Measurements from ENCODE around the gene LCN9.

Gene LCN9

DNA sequence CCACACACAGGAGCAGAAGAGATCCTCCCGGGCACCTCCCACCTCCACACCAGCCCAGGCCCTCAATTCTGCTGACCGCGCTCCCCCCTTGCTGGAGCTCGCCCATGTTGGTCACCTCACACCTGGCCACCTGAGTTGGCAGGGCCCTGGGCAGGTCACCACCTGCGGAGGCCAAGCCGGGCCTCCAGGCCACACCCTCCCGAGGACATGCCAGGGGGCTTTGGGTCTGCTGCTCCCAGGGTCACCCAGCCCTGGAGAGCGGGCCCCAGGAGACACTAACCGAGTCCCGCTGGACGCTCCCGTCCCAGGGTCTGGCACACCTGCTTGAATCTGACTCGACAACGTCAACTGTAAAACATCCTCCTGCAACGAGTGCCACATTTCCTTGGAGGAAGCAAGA is 34.1 kb downstream of the LCN9 start:
- WGBS, 2 experiments, result 93 to 95% methylated on average over 15 of the region's 15 CpGs
- no peak overlapping the region for H3K27ac ChIP-seq (ENCODE audit: insufficient read depth, low read depth, low read length, poor library complexity, severe bottlenecking)
- H3K36me3 ChIP-seq (ENCODE audit: control insufficient read depth, insufficient read depth, low read length), result no peaks in the 10 kb centered on the region
- H3K9me3 ChIP-seq (ENCODE audit: control insufficient read depth, low read length), result no peaks in the 10 kb centered on the region
- H3K4me1 ChIP-seq (ENCODE audit: control insufficient read depth, insufficient read depth, low read length), result peaks cover 3% of the 10 kb centered on the region
- peaks cover 14% of the 10 kb centered on the region for H3K27me3 ChIP-seq (ENCODE audit: control insufficient read depth, insufficient read depth, low read length, poor library complexity, severe bottlenecking)
- H3K4me3 ChIP-seq (ENCODE audit: insufficient read depth, low read depth, low read length), result no peak overlapping the region

DNA sequence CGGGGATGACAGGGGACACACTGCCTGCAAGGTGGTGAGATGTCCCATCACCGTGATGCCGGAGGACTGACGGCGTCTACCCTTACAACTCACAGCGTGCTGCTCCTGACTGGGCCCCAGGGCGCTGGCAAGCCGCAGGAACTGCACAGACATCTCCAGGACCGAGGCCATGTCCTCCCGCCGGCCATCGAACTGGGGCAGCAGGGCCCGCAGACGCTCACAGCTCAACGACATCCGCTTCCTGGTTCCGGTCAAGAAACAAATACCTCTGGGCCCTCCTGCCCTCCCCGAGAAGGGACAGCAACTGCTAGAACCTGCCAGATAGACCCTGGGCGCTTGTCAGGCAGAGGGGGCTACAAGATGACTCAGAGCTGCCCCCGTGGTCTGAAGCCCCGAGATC is 35.1 kb downstream of the LCN9 start:
- peaks cover 25% of the 10 kb centered on the region for H3K27me3 ChIP-seq (ENCODE audit: control insufficient read depth, insufficient read depth, low read length, poor library complexity, severe bottlenecking)
- H3K4me3 ChIP-seq (ENCODE audit: insufficient read depth, low read depth, low read length), result no peak overlapping the region
- no peaks in the 10 kb centered on the region for H3K36me3 ChIP-seq (ENCODE audit: control insufficient read depth, insufficient read depth, low read length)
- H3K9me3 ChIP-seq (ENCODE audit: control insufficient read depth, low read length), result no peaks in the 10 kb centered on the region
- WGBS, 2 experiments, result 92% methylated on average over 21 of the region's 21 CpGs
- peaks cover 4% of the 10 kb centered on the region for H3K4me1 ChIP-seq (ENCODE audit: control insufficient read depth, insufficient read depth, low read length)
- no peak overlapping the region for H3K27ac ChIP-seq (ENCODE audit: insufficient read depth, low read depth, low read length, poor library complexity, severe bottlenecking)

DNA sequence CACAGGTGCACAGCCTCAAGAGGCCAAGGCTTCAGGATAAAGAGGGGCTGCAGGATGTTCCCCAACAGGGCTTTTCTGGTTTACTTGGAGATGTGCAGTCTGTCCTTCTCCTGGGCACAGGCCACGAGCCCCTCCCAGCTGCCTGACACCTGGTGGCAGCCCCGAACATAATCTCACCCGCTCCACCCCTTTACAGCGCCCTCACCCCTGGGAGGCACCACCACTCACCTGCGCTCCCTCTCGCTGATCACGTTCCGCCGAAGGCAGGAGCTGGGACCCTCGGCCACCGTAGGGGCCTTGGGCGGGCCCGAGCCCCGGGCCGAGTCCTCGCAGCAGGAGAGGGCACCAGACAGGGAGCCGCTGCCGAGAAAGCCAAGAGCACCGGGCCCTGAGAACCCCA is 35.7 kb downstream of the LCN9 start:
- H3K4me1 ChIP-seq (ENCODE audit: control insufficient read depth, insufficient read depth, low read length), result peaks cover 4% of the 10 kb centered on the region
- 81% methylated on average over 19 of the region's 19 CpGs for WGBS, 2 experiments
- H3K27ac ChIP-seq (ENCODE audit: insufficient read depth, low read depth, low read length, poor library complexity, severe bottlenecking), result no peak overlapping the region
- peaks cover 29% of the 10 kb centered on the region for H3K27me3 ChIP-seq (ENCODE audit: control insufficient read depth, insufficient read depth, low read length, poor library complexity, severe bottlenecking)
- H3K36me3 ChIP-seq (ENCODE audit: control insufficient read depth, insufficient read depth, low read length), result no peaks in the 10 kb centered on the region
- no peak overlapping the region for H3K4me3 ChIP-seq (ENCODE audit: insufficient read depth, low read depth, low read length)
- no peaks in the 10 kb centered on the region for H3K9me3 ChIP-seq (ENCODE audit: control insufficient read depth, low read length)

GRCh38 chr9:135699440-135699839 is 36.3 kb downstream of the LCN9 start, which contains the start of gene SOHLH1:
TSS of gene SOHLH1 (minus strand) at chr9:135699481. CDS start at chr9:135699467, 14 bp downstream.
- 91 to 93% methylated on average over 30 of the region's 30 CpGs for WGBS, 2 experiments
- H3K27ac ChIP-seq (ENCODE audit: insufficient read depth, low read depth, low read length, poor library complexity, severe bottlenecking), result no peak within 1 kb of the TSS
- no peaks in the 10 kb centered on the region for H3K36me3 ChIP-seq (ENCODE audit: control insufficient read depth, insufficient read depth, low read length)

GRCh38 chr9:135700525-135700924 is 37.4 kb downstream of the LCN9 start:
- WGBS, 2 experiments, result 93% methylated on average over 15 of the region's 15 CpGs
- H3K9me3 ChIP-seq (ENCODE audit: control insufficient read depth, low read length), result no peaks in the 10 kb centered on the region
- H3K4me1 ChIP-seq (ENCODE audit: control insufficient read depth, insufficient read depth, low read length), result peaks cover 4% of the 10 kb centered on the region
- no peak overlapping the region for H3K4me3 ChIP-seq (ENCODE audit: insufficient read depth, low read depth, low read length)
- H3K27me3 ChIP-seq (ENCODE audit: control insufficient read depth, insufficient read depth, low read length, poor library complexity, severe bottlenecking), result peaks cover 29% of the 10 kb centered on the region
- H3K27ac ChIP-seq (ENCODE audit: insufficient read depth, low read depth, low read length, poor library complexity, severe bottlenecking), result no peak overlapping the region
- H3K36me3 ChIP-seq (ENCODE audit: control insufficient read depth, insufficient read depth, low read length), result no peaks in the 10 kb centered on the region

More at GRCh38 chr9:135699440-135699839, 36.3 kb downstream of the LCN9 start, which contains the start of gene SOHLH1:
- Histone ChIP-seq H3K4me1 (ENCODE audit: control insufficient read depth, insufficient read depth, low read length) (peaks cover 4% of the 10 kb centered on the region), H3K27me3 (ENCODE audit: control insufficient read depth, insufficient read depth, low read length, poor library complexity, severe bottlenecking) (peaks cover 29% of the 10 kb centered on the region), H3K9me3 (ENCODE audit: control insufficient read depth, low read length) (no peaks in the 10 kb centered on the region), H3K4me3 (ENCODE audit: insufficient read depth, low read depth, low read length) (no peak within 1 kb of the TSS)

DNA sequence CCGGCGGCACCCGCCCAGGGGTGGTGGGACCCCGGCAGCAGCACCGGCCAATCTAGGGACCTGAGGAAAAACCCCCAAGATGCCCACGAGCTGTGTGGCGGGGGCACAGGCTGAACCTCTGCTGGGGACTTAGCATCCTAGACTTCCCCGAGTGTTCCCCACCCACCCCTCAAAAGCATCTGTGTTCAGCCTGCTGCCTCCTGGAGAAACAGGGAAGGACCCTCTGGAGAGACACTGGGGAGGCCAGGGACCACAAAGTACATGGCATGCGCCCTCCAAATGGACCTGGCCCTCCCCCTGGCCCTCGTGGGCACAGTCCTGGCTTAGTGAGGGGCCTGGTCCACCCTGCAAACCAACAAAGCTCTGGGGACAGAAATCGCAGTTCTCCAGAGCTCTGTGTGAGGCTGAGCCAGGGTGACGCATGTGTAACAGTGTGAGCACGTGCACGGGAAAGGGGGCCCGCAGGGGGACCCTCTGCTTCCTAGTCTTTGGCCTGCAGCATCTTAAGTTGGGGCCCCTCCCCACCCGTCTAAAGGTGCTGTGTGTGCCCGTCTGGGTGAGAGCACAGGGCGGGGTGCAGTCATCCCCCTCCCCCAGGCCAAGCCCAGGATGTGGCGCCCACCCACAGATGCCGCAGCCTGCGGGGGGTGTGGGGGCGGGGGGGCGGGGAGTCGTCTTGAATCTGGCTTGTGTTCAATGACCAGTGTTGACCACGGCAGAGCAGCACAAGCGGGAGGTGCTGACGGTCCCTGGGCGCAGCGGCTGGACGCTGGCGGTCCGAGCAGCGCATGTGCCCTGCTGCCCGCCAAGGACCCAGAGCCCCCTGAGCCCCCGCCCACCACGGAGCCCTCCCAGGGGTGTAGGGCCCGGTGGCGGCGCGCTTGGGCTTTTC is 38.2 kb downstream of the LCN9 start:
- no peaks in the 10 kb centered on the region for H3K36me3 ChIP-seq (ENCODE audit: control insufficient read depth, insufficient read depth, low read length)

GRCh38 chr9:135701959-135702721 is 39.0 kb downstream of the LCN9 start, which contains the start of gene KCNT1:
TSS of gene KCNT1 (plus strand) at chr9:135702185. CDS start at chr9:135702259, 74 bp downstream.
- 15 to 16% methylated on average over 66 of the region's 66 CpGs for WGBS, 2 experiments
- H3K4me3 ChIP-seq (ENCODE audit: insufficient read depth, low read depth, low read length), result peak within 1 kb of the TSS; percentile 10

More for the DNA sequence above, 38.2 kb downstream of the LCN9 start:
- H3K27ac ChIP-seq (ENCODE audit: insufficient read depth, low read depth, low read length, poor library complexity, severe bottlenecking), result no peak overlapping the region
- H3K4me3 ChIP-seq (ENCODE audit: insufficient read depth, low read depth, low read length), result peak overlapping the region; percentile 10
- WGBS, 2 experiments, result 37% methylated on average over 39 to 40 of the region's 40 CpGs
- peaks cover 29% of the 10 kb centered on the region for H3K27me3 ChIP-seq (ENCODE audit: control insufficient read depth, insufficient read depth, low read length, poor library complexity, severe bottlenecking)
- no peaks in the 10 kb centered on the region for H3K9me3 ChIP-seq (ENCODE audit: control insufficient read depth, low read length)
- H3K4me1 ChIP-seq (ENCODE audit: control insufficient read depth, insufficient read depth, low read length), result peaks cover 4% of the 10 kb centered on the region

GRCh38 chr9:135703726-135704125 is 40.6 kb downstream of the LCN9 start:
- Histone ChIP-seq H3K27ac (ENCODE audit: insufficient read depth, low read depth, low read length, poor library complexity, severe bottlenecking) (no peak overlapping the region), H3K9me3 (ENCODE audit: control insufficient read depth, low read length) (no peaks in the 10 kb centered on the region), H3K4me3 (ENCODE audit: insufficient read depth, low read depth, low read length) (no peak overlapping the region), H3K4me1 (ENCODE audit: control insufficient read depth, insufficient read depth, low read length) (peaks cover 4% of the 10 kb centered on the region), H3K27me3 (ENCODE audit: control insufficient read depth, insufficient read depth, low read length, poor library complexity, severe bottlenecking) (peaks cover 29% of the 10 kb centered on the region), H3K36me3 (ENCODE audit: control insufficient read depth, insufficient read depth, low read length) (no peaks in the 10 kb centered on the region)
- 30 to 32% methylated on average over 14 of the region's 14 CpGs for WGBS, 2 experiments

More at GRCh38 chr9:135701959-135702721, 39.0 kb downstream of the LCN9 start, which contains the start of gene KCNT1:
- H3K27me3 ChIP-seq (ENCODE audit: control insufficient read depth, insufficient read depth, low read length, poor library complexity, severe bottlenecking), result peaks cover 29% of the 10 kb centered on the region
- H3K9me3 ChIP-seq (ENCODE audit: control insufficient read depth, low read length), result no peaks in the 10 kb centered on the region
- H3K4me1 ChIP-seq (ENCODE audit: control insufficient read depth, insufficient read depth, low read length), result peaks cover 4% of the 10 kb centered on the region
- no peaks in the 10 kb centered on the region for H3K36me3 ChIP-seq (ENCODE audit: control insufficient read depth, insufficient read depth, low read length)
- no peak within 1 kb of the TSS for H3K27ac ChIP-seq (ENCODE audit: insufficient read depth, low read depth, low read length, poor library complexity, severe bottlenecking)

GRCh38 chr9:135704483-135704882 is 41.4 kb downstream of the LCN9 start:
- Histone ChIP-seq H3K9me3 (ENCODE audit: control insufficient read depth, low read length) (no peaks in the 10 kb centered on the region), H3K27ac (ENCODE audit: insufficient read depth, low read depth, low read length, poor library complexity, severe bottlenecking) (no peak overlapping the region), H3K4me1 (ENCODE audit: control insufficient read depth, insufficient read depth, low read length) (peaks cover 4% of the 10 kb centered on the region), H3K4me3 (ENCODE audit: insufficient read depth, low read depth, low read length) (no peak overlapping the region), H3K36me3 (ENCODE audit: control insufficient read depth, insufficient read depth, low read length) (no peaks in the 10 kb centered on the region), H3K27me3 (ENCODE audit: control insufficient read depth, insufficient read depth, low read length, poor library complexity, severe bottlenecking) (peaks cover 29% of the 10 kb centered on the region)
- WGBS, 2 experiments, result 88 to 91% methylated on average over 5 of the region's 5 CpGs

- H3K4me3 ChIP-seq (ENCODE audit: insufficient read depth, low read depth, low read length), result no peak overlapping the region
Measured at GRCh38 chr9:135705376-135705775, 42.3 kb downstream of the LCN9 start.

More at GRCh38 chr9:135705376-135705775, 42.3 kb downstream of the LCN9 start:
- Histone ChIP-seq H3K27me3 (ENCODE audit: control insufficient read depth, insufficient read depth, low read length, poor library complexity, severe bottlenecking) (peaks cover 28% of the 10 kb centered on the region), H3K36me3 (ENCODE audit: control insufficient read depth, insufficient read depth, low read length) (no peaks in the 10 kb centered on the region), H3K9me3 (ENCODE audit: control insufficient read depth, low read length) (no peaks in the 10 kb centered on the region), H3K27ac (ENCODE audit: insufficient read depth, low read depth, low read length, poor library complexity, severe bottlenecking) (no peak overlapping the region), H3K4me1 (ENCODE audit: control insufficient read depth, insufficient read depth, low read length) (peaks cover 4% of the 10 kb centered on the region)
- 93 to 94% methylated on average over 14 of the region's 14 CpGs for WGBS, 2 experiments

Data from ectodermal cell (in vitro differentiated cells).